Measurements from ENCODE around the gene OR9Q2. TPM values are rescaled to one million over a fixed set of nuclear protein-coding genes. Genes with fewer than 3 reads are reported as not detected.

OR9Q2 gene
- total RNA-seq, 1 experiment from 2014 or later = not detected

Other genes starting within 250 kb of the OR9Q2 start
- gene OR9Q1, start 165.2 kb upstream of the OR9Q2 start, total RNA-seq (2014; rRNA removed; shearing (Covaris generic)) = not detected in 2 replicates
- not detected in 2 replicates for gene OR6Q1, start 158.1 kb upstream of the OR9Q2 start, total RNA-seq (2014; rRNA removed; shearing (Covaris generic))
- not detected in 2 replicates for gene OR9I1, start 63.5 kb upstream of the OR9Q2 start, total RNA-seq (2014; rRNA removed; shearing (Covaris generic))
- not detected in 2 replicates for gene OR1S2, start 15.1 kb downstream of the OR9Q2 start, total RNA-seq (2014; rRNA removed; shearing (Covaris generic))
- not detected in 2 replicates for gene OR1S1, start 23.6 kb downstream of the OR9Q2 start, total RNA-seq (2014; rRNA removed; shearing (Covaris generic))
- gene OR10Q1, start 39.8 kb downstream of the OR9Q2 start, total RNA-seq (2014; rRNA removed; shearing (Covaris generic)) = not detected in 2 replicates
- gene OR10W1, start 79.2 kb downstream of the OR9Q2 start, total RNA-seq (2014; rRNA removed; shearing (Covaris generic)) = not detected in 2 replicates
- gene OR5B17, start 170.0 kb downstream of the OR9Q2 start, total RNA-seq (2014; rRNA removed; shearing (Covaris generic)) = not detected in 2 replicates
- gene OR5B3, start 217.8 kb downstream of the OR9Q2 start, total RNA-seq (2014; rRNA removed; shearing (Covaris generic)) = not detected in 2 replicates
- not detected in 2 replicates for gene OR5B2, start 239.1 kb downstream of the OR9Q2 start, total RNA-seq (2014; rRNA removed; shearing (Covaris generic))

Data from HT1080 (cell line).